GM10248 (cell line): ENCODE measurements around the gene SSBP1.

Experiments used
- CTCF ChIA-PET: fragments of 300-600 bp; sonication (Branson Sonifier 250); formaldehyde crosslinking; extraction: SDS; loops from one replicate; lab custom pipeline; 2021; ENCODE audit warnings: antibody characterized with exemption; lab: Yijun Ruan, JAX
- POLR2A ChIA-PET: fragments of 350-650 bp; sonication (Branson Sonifier 250); formaldehyde crosslinking; extraction: SDS; loops from one replicate; lab custom pipeline; 2020; ENCODE audit warnings: antibody characterized with exemption; lab: Yijun Ruan, JAX
- DNase-seq: peaks from one replicate; pipeline ENCODE4 v3.0.0; 2012; ENCODE audit errors: extremely low spot score
- CTCF ChIP-seq: IDR thresholded peaks from 2 replicates; pipeline ENCODE4 v1.5.1; 2012; ENCODE audit warnings: mild to moderate bottlenecking, low read depth; ENCODE audit errors: extremely low read depth, missing control alignments, control extremely low read depth

SSBP1 gene

GRCh38 chr7:141696348-141696747, 41.8 kb upstream of the SSBP1 start:
- POLR2A ChIA-PET, result no interaction called here

DNA sequence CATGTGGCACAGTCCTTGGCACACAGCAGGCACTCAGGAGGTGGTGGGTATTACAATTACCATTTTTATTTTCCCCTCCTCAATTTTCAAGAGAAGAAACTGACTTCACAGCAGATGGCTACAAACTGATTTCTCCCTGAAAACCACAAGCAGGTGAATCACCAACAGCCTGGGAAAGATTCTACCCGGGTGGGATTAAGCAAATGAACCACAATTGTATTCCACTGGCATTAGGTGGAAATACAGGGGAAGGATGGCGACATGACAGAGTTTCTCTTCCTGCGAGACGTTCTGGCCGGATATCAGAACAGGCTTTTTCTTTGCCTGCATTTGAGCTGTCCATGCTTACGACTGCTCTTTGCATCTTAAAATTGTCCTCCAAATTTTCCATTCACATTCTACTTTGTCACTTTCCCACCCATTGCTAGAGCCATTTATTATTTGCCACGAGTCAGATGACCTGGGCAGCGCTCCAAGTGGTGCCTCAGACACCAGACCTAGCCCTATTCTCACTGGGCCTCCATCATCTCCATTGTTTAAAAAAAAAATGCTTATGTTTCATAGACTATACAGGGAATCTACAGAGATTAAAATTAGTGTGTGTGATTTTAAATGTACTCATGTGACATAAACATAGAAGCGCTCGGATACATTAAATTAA, 40.8 kb upstream of the SSBP1 start:
- no peak for TF ChIP-seq CTCF
- DNase-seq, result no peak
- CTCF ChIA-PET, result interaction anchor here (1.4 kb wide), 1 partner anchor 23 kb away, joined by 3 read pairs; no protein-coding TSS in a partner anchor
- POLR2A ChIA-PET, result no interaction called here

More at GRCh38 chr7:141696348-141696747, 41.8 kb upstream of the SSBP1 start:
- TF ChIP-seq CTCF, result no peak
- no peak for DNase-seq
- CTCF ChIA-PET, result interaction anchor here (1.0 to 1.6 kb wide), 4 partner anchors 12 to 47 kb away, joined by 3 to 6 read pairs (median 4); partner anchors contain the start of genes SSBP1 and WEE2

- ChIA-PET POLR2A (interaction anchor here (0.6 kb wide), 2 partner anchors 11 to 467 kb away, joined by 4 read pairs; no protein-coding TSS in a partner anchor), CTCF (interaction anchor here (0.7 to 3.8 kb wide), 7 partner anchors 11 to 87 kb away, joined by 3 to 13 read pairs (median 3); partner anchors contain the start of genes SSBP1 and WEE2)
- DNase-seq, result no peak
- no peak for TF ChIP-seq CTCF
Observed at GRCh38 chr7:141698247-141699015, 39.7 kb upstream of the SSBP1 start.

- no peak for TF ChIP-seq CTCF
- ChIA-PET POLR2A (no interaction called here), CTCF (interaction anchor here (1.0 to 3.8 kb wide), 5 partner anchors 9 to 86 kb away, joined by 3 to 13 read pairs (median 6); partner anchors contain the start of genes SSBP1 and WEE2)
- DNase-seq, result no peak
Observed at GRCh38 chr7:141699860-141700259, 38.3 kb upstream of the SSBP1 start.

DNA sequence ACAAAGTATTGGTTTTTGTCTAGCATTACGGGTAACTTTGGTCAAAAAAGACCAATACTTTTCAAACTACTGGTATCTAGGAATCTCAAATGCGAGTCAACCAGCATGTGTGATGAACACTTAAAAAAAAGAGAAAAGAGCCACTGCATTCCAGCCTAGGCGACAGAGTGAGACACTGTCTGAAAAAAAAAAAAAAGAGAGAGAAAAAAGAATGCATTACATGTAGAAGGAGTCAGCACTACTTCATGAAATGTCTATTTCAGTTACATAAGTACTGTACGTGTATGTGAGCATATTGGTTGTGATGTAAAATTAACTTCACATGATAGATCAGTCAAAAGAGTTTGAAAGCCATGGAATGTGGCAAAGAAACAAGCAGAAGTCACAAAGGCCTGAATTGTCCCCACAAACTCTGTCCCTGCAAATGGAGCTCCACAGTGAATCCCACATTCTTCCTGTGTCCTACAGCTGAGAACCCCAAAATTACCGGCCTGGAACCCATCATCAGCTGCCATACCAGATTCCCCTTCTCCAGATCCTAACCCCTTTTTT, 37.8 kb upstream of the SSBP1 start:
- ChIA-PET POLR2A (no interaction called here), CTCF (interaction anchor here (1.0 to 3.8 kb wide), 7 partner anchors 9 to 85 kb away, joined by 3 to 13 read pairs (median 6); partner anchors contain the start of genes SSBP1 and WEE2)
- no peak for TF ChIP-seq CTCF
- DNase-seq, result no peak

DNA sequence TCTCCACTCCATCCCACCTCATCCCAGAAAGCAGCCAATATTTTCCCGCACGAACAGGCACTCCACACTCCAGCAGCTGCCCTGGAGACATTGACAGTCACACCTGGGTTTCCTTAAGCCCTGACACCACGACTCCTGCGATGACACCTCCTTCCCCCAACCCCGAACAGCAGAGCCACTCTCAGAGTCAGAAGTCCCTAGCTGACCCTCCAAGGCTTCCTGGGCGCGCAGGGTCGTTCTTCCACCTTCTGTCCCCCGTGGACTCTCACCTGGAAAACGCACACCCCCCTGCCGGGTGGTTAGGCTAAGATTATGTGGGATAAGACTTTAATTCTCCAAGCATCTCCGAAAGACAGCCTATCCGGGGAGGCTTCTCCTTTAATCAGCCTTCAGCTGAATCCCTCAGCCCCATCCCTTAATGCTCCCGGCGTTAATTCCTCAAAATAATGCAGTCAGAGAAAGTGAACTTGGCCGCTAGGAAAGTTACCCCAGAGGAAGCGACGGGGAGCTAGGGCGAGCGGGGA, 37.2 kb upstream of the SSBP1 start:
- DNase-seq, result no peak
- ChIA-PET POLR2A (interaction anchor here (0.6 kb wide), 1 partner anchor 89 kb away, joined by 3 read pairs; the partner anchor contains the start of gene TAS2R5), CTCF (interaction anchor here (1.1 to 3.8 kb wide), 9 partner anchors 9 to 51 kb away, joined by 3 to 13 read pairs (median 5); partner anchors contain the start of genes SSBP1 and WEE2)
- no peak for TF ChIP-seq CTCF
